Measurements from ENCODE around the gene LNPEP. TPM values are rescaled to one million over a fixed set of nuclear protein-coding genes. Genes with fewer than 3 reads are reported as not detected.

LNPEP gene
- total and polyA plus RNA-seq, 2 experiments from 2014 or later: 7.3 to 20.1 TPM

DNA sequence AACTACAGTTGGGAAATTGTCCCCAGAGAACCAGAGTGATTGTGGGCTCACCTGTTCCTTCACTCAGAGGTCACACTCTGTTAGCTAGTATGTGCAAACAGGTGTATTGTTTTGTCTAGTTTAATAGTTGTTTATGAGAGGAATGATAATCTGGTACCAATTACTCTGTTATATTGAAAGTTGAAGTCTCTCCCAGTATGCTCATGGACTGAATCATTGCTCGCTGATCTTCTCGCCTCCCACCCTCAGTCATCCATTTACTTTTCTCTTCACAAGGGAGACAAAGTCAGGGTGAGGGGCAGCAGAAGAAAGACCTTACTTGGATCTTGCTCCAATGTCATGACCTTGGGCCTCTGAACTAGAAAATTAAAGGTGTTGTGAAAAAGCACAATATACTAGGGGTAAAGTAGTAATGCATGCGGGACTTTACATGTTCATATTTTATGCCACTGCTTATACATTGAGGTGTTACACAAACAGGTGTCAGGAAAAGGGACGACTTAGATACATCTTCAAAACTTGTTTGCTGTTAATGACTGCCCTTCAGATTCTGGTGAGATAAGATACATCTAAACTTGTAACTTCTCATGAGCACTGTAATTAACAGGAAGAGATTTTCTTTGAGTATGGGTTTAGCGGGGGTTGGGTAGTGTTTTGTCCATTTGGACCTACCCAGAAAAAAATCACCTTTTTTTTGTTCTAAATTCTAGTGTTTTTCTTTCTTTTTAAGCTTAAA is 36.9 kb downstream of the LNPEP start:
- H3F3A ChIP-seq (ENCODE audit: insufficient read depth): no peaks in the 10 kb centered on the region
- no peaks in the 10 kb centered on the region for H3K36me3 ChIP-seq (ENCODE audit: low read depth)
- WGBS, 2 experiments (ENCODE audit: low coverage in 1 of 2, low lambda C conversion rate in 2 of 2, missing lambda C conversion rate in 2 of 2): 98% methylated on average over 5 of the region's 5 CpGs
- H3K79me2 ChIP-seq (ENCODE audit: insufficient read depth): peaks cover 96% of the 10 kb centered on the region
- H4K20me1 ChIP-seq (ENCODE audit: insufficient read depth): no peaks in the 10 kb centered on the region; the same call in 1 of the 2 replicates
- no peak overlapping the region for H3K4me3 ChIP-seq
- H3K9me2 ChIP-seq (ENCODE audit: insufficient read depth): no peaks in the 10 kb centered on the region
- H3K4me1 ChIP-seq (ENCODE audit: insufficient read depth): peaks cover 29% of the 10 kb centered on the region
- H3K9ac ChIP-seq: no peak overlapping the region
- H3K27ac ChIP-seq: no peak overlapping the region
- DNase-seq: no peak
- in situ Hi-C loops (cut with MboI): no loop called here
- TF ChIP-seq EZH2phosphoT487 (IDR thresholded peaks at IDR 0.05; ENCODE audit: insufficient read depth, low read depth): no peak
- TF ChIP-seq EZH2 (IDR thresholded peaks at IDR 0.05; ENCODE audit: insufficient read depth, poor library complexity, severe bottlenecking): no peak
- H3K27me3 ChIP-seq (replicated peaks; ENCODE audit: insufficient read depth): no peaks in the 10 kb centered on the region
- no peak overlapping the region for H3K4me2 ChIP-seq (ENCODE audit: unreplicated experiment)
- H3K9me3 ChIP-seq (ENCODE audit: low read depth): no peaks in the 10 kb centered on the region
- H2AFZ ChIP-seq: no peak overlapping the region

DNA sequence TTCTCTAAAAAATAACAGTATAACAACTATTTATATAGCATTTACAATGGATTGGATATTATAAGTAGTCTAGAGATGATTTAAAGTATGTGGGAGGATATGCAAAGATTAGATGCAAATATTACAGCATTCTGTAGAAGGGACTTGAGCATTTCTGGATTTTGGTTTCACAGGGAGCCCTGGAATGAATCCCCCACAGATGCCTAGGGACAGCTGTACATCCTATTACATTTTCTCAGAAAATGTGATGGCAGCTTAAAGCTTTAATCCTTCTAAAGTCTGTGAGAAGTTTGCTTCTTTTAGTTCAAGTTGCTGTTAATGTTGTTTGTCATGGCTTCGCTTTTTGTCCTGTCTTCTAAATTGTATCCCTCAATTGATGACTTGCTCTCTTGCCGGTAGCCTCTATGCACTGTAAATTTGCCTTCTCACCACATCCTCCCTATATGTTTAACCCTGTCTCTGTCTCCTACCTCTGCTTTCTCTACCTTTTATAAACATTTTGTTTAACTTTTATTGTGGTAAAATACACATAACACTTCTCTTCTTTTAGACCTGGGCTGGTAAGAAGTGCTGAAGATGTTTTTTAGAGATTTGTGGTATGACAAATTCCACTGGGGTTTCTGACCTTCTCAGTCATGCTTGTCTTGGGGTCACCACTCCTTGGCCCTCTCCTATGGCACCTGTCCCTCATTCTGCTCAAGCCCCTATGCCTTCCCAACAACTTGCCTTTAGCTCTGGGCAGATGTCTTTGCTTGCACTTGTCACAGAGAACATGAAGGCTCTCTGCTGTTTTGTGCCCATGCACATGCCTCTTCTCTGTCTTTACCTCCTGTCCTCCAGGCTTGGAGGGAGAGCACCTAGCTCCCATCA is 37.9 kb downstream of the LNPEP start:
- no peak for DNase-seq
- Histone ChIP-seq H3K4me2 (ENCODE audit: unreplicated experiment) (no peak overlapping the region), H3K79me2 (ENCODE audit: insufficient read depth) (peaks cover 96% of the 10 kb centered on the region), H3K27ac (no peak overlapping the region), H3K9ac (no peak overlapping the region), H3K4me1 (ENCODE audit: insufficient read depth) (peaks cover 19% of the 10 kb centered on the region), H4K20me1 (ENCODE audit: insufficient read depth) (no peaks in the 10 kb centered on the region; the same call in 1 of the 2 replicates), H3K36me3 (ENCODE audit: low read depth) (no peaks in the 10 kb centered on the region), H3K4me3 (no peak overlapping the region), H3K9me2 (ENCODE audit: insufficient read depth) (no peaks in the 10 kb centered on the region), H3K27me3 (replicated peaks; ENCODE audit: insufficient read depth) (no peaks in the 10 kb centered on the region), H3F3A (ENCODE audit: insufficient read depth) (no peaks in the 10 kb centered on the region), H3K9me3 (ENCODE audit: low read depth) (no peaks in the 10 kb centered on the region), H2AFZ (no peak overlapping the region)
- 91 to 96% methylated on average over 2 of the region's 2 CpGs for WGBS, 2 experiments (ENCODE audit: low coverage in 1 of 2, low lambda C conversion rate in 2 of 2, missing lambda C conversion rate in 2 of 2)
- in situ Hi-C loops (cut with MboI): no loop called here
- TF ChIP-seq EZH2phosphoT487 (IDR thresholded peaks at IDR 0.05; ENCODE audit: insufficient read depth, low read depth): no peak
- no peak for TF ChIP-seq EZH2 (IDR thresholded peaks at IDR 0.05; ENCODE audit: insufficient read depth, poor library complexity, severe bottlenecking)

DNA sequence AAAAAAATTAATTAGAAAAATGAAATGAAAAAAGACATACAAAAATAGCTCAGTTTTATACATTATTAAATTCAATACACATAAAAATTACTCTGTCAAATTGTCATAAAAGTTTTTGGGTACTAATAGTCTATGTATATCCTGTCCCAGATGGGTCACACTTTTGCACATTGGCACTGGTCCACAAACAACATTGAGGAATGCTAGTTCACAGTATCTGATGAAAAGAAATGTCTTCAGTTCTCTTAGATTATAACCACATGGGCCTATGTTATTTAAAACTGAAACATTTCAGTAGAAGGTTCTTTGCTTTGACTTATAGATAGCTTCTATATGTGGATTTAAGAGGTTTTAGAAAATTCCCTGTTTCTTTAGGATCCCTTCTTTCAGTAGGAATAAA is 39.8 kb downstream of the LNPEP start:
- H3K27ac ChIP-seq: no peak overlapping the region
- H4K20me1 ChIP-seq (ENCODE audit: insufficient read depth): no peaks in the 10 kb centered on the region; the same call in 1 of the 2 replicates
- H3K36me3 ChIP-seq (ENCODE audit: low read depth): peaks cover 7% of the 10 kb centered on the region; the same call in 1 of the 2 replicates
- in situ Hi-C loops (cut with MboI): no loop called here
- peaks cover 85% of the 10 kb centered on the region for H3K79me2 ChIP-seq (ENCODE audit: insufficient read depth)
- H3F3A ChIP-seq (ENCODE audit: insufficient read depth): no peaks in the 10 kb centered on the region
- H3K4me3 ChIP-seq: no peak overlapping the region
- H2AFZ ChIP-seq: no peak overlapping the region
- no peak for TF ChIP-seq EZH2phosphoT487 (IDR thresholded peaks at IDR 0.05; ENCODE audit: insufficient read depth, low read depth)
- no peak for TF ChIP-seq EZH2 (IDR thresholded peaks at IDR 0.05; ENCODE audit: insufficient read depth, poor library complexity, severe bottlenecking)
- H3K9me2 ChIP-seq (ENCODE audit: insufficient read depth): no peaks in the 10 kb centered on the region
- H3K9ac ChIP-seq: no peak overlapping the region
- peak overlapping the region; percentile 2 for H3K4me2 ChIP-seq (ENCODE audit: unreplicated experiment)
- H3K4me1 ChIP-seq (ENCODE audit: insufficient read depth): peaks cover 16% of the 10 kb centered on the region
- no peaks in the 10 kb centered on the region for H3K27me3 ChIP-seq (replicated peaks; ENCODE audit: insufficient read depth)
- no peak for DNase-seq
- H3K9me3 ChIP-seq (ENCODE audit: low read depth): no peaks in the 10 kb centered on the region

DNA sequence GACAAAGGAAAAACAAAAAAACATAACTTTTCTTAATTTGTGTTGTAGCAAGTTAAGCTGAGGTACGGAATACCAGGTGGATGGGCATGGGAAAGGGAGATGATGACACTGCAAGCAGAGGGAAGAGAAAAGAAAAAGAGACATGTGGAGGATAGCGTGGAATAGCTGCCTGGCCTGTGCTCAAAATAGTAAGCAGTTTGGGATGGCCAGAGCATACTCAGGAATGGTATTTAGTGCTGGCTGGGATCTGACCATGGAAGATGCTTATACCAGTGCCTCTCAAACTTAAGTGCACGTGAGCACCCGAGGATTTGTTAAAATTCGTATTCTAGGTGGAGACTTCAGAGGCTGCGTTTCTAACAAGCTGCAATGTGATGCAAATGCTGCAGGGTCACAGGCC is 41.3 kb downstream of the LNPEP start:
- no peaks in the 10 kb centered on the region for H3F3A ChIP-seq (ENCODE audit: insufficient read depth)
- H3K27me3 ChIP-seq (replicated peaks; ENCODE audit: insufficient read depth): no peaks in the 10 kb centered on the region
- DNase-seq: peak; percentile 10
- H3K27ac ChIP-seq: no peak overlapping the region
- TF ChIP-seq EZH2 (IDR thresholded peaks at IDR 0.05; ENCODE audit: insufficient read depth, poor library complexity, severe bottlenecking) (no peak), EZH2phosphoT487 (IDR thresholded peaks at IDR 0.05; ENCODE audit: insufficient read depth, low read depth) (no peak)
- no peak overlapping the region for H2AFZ ChIP-seq
- H3K9me3 ChIP-seq (ENCODE audit: low read depth): no peaks in the 10 kb centered on the region
- H4K20me1 ChIP-seq (ENCODE audit: insufficient read depth): no peaks in the 10 kb centered on the region
- no peak overlapping the region for H3K4me2 ChIP-seq (ENCODE audit: unreplicated experiment)
- in situ Hi-C loops (cut with MboI): no loop called here
- H3K9ac ChIP-seq: no peak overlapping the region
- H3K4me1 ChIP-seq (ENCODE audit: insufficient read depth): peaks cover 16% of the 10 kb centered on the region
- H3K4me3 ChIP-seq: no peak overlapping the region
- H3K9me2 ChIP-seq (ENCODE audit: insufficient read depth): no peaks in the 10 kb centered on the region
- peaks cover 70% of the 10 kb centered on the region for H3K79me2 ChIP-seq (ENCODE audit: insufficient read depth)
- peaks cover 7% of the 10 kb centered on the region; the same call in 1 of the 2 replicates for H3K36me3 ChIP-seq (ENCODE audit: low read depth)
- WGBS, 2 experiments (ENCODE audit: low coverage in 1 of 2, low lambda C conversion rate in 2 of 2, missing lambda C conversion rate in 2 of 2): 64 to 65% methylated on average over 6 of the region's 6 CpGs

All from GM23248 (cell line).